Adrenal gland (tissue), 12 donors: ENCODE data around the gene MACROD2. TPM values are rescaled to one million over a fixed set of nuclear protein-coding genes. Genes with fewer than 3 reads are reported as not detected.

ENCODE experiments used
- DNase-seq, 7 donors: peaks; one replicate each; pipeline ENCODE4 v3.0.0-alpha.2; 2019 to 2020
- H3K27ac ChIP-seq, 5 donors: fragments of 200-600 bp; sonication (generic) in 4 of 5; 1 replicate in 3 of 5; 2 replicates in 2 of 5; pipeline versions ENCODE4 v1.5.1 to v1.8.0; 2016 to 2020; ENCODE audit warnings: mild to moderate bottlenecking in 1 of 5
- H3K27me3 ChIP-seq: fragments of 200-600 bp; 2 replicates; pipeline ENCODE4 v1.8.0; 2021
- H3K36me3 ChIP-seq, 2 donors: fragments of 200-600 bp; replicated peaks in 1 of 2; 1 replicate in 1 of 2; 2 replicates in 1 of 2; pipeline versions ENCODE4 v1.5.1 to v1.8.0; 2018 to 2022
- H3K4me1 ChIP-seq, 2 donors: fragments of 200-600 bp; replicated peaks in 1 of 2; 1 replicate in 1 of 2; 2 replicates in 1 of 2; pipeline versions ENCODE4 v1.5.1 to v1.8.0; 2018 to 2021
- H3K4me3 ChIP-seq, 4 donors: fragments of 200-600 bp; sonication (generic) in 3 of 4; one replicate each; pipeline ENCODE4 v1.5.1; 2016 to 2018
- H3K9me3 ChIP-seq, 3 donors: fragments of 200-600 bp; sonication (generic) in 1 of 3; replicated peaks in 1 of 3; 1 replicate in 2 of 3; 2 replicates in 1 of 3; pipeline versions ENCODE4 v1.5.1 to v1.8.0; 2016 to 2021
- CTCF ChIP-seq, 6 experiments: fragments of 450-650 bp in 4 of 6; fragments of 200-600 bp in 2 of 6; sonication (generic) in 1 of 6; IDR thresholded peaks; 1 replicate in 5 of 6; 2 replicates in 1 of 6; pipeline versions ENCODE4 v1.5.1 to v1.8.0; 2016 to 2021; ENCODE audit warnings: antibody characterized with exemption in 6 of 6, mild to moderate bottlenecking in 2 of 6, moderate library complexity in 1 of 6
- POLR2A ChIP-seq, 2 donors: fragments of 450-650 bp; IDR thresholded peaks; one replicate each; pipeline ENCODE4 v1.6.1; 2017; ENCODE audit warnings: antibody characterized with exemption in 2 of 2, mild to moderate bottlenecking in 2 of 2, moderate library complexity in 1 of 2
- WGBS, 4 donors: extraction: QIAGEN DNeasy Blood & Tissue Kit in 2 of 4; methylation state at CpG; one replicate each; pipeline versions ENCODE4 v1.1.5 to v1.1.7; 2013 to 2017; 5-methylcytosine and 5-hydroxymethylcytosine counted together
- intact Hi-C, 2 donors: fragments of 100-400 bp; cut with DNase I; formaldehyde crosslinking; loops; one replicate each; pipeline versions ENCODE4 v1.14.1 to v1.15.0; 2022 to 2023
- polyA plus RNA-seq, 3 donors: library from polyadenylated mRNA; stranded (reverse); fragments of 200-250 nt in 2 of 3; fragments of 350-450 nt in 1 of 3; fragmentation: Illumina TruSeq in 1 of 3; extraction: RNeasy Lipid Tissue Mini Kit (QIAGEN cat#74804) in 1 of 3; gene quantifications; one replicate each; pipeline ENCODE4 v1.2.3, GENCODE V29; 2013 to 2014
- total RNA-seq, 9 donors: library from RNA; depleted of rRNA in 4 of 9; stranded (reverse); fragments of >200 nt in 4 of 9; fragments of 120-200 nt in 1 of 9; fragmentation: NEBNext Ultra II Directional in 1 of 9; extraction: Animal tissue kit (Norgen Biotek cat#: 25700) in 1 of 9; gene quantifications; one replicate each; pipeline versions ENCODE4 v1.1.0 to v1.2.4, GENCODE V29; 2013 to 2023
- donor health status: healthy with polysubstance abuse.
- donor health status: Bipolar disorder and iron deficiency.
- donor health status: DM: yes; HTN: yes; CAD: no.
- donor health status: DM: no; HTN: no; CAD: no.
- donor health status: DM: no; HTN: no; CAD: no.
- donor health status: DM: yes; HTN: yes; CAD: no.

Gene MACROD2
- total and polyA plus RNA-seq, 12 donors, result 1.1 to 21.2 (median 6.4) TPM

GRCh38 chr20:15619341-15619740 lies 1624.0 kb downstream of the MACROD2 start:
- TF ChIP-seq POLR2A (IDR thresholded peaks at IDR 0.05) (no peak), CTCF (IDR thresholded peaks at IDR 0.05) (no peak)
- Histone ChIP-seq H3K4me1 (no peaks in the 10 kb centered on the region), H3K27ac (no peak overlapping the region), H3K27me3 (no peaks in the 10 kb centered on the region), H3K9me3 (no peaks in the 10 kb centered on the region), H3K4me3 (no peak overlapping the region), H3K36me3 (no peaks in the 10 kb centered on the region)
- DNase-seq, result no peak
- WGBS, 4 donors, result 91 to 93% (median 91%) methylated on average over 3 to 4 of the region's 4 CpGs
- intact Hi-C loops, result no loop called here

- Histone ChIP-seq H3K36me3 (no peaks in the 10 kb centered on the region), H3K4me3 (no peak overlapping the region), H3K27ac (no peak overlapping the region), H3K27me3 (no peaks in the 10 kb centered on the region), H3K4me1 (no peaks in the 10 kb centered on the region), H3K9me3 (no peaks in the 10 kb centered on the region)
- 80 to 90% (median 82%) methylated on average over 6 of the region's 6 CpGs for WGBS, 4 donors
- no peak for DNase-seq
- TF ChIP-seq CTCF (IDR thresholded peaks at IDR 0.05) (no peak), POLR2A (IDR thresholded peaks at IDR 0.05) (no peak)
- intact Hi-C loops, result no loop called here
Measured at GRCh38 chr20:15619816-15620215, 1624.5 kb downstream of the MACROD2 start.

GRCh38 chr20:15622368-15622767 lies 1627.1 kb downstream of the MACROD2 start:
- TF ChIP-seq CTCF (IDR thresholded peaks at IDR 0.05) (no peak), POLR2A (IDR thresholded peaks at IDR 0.05) (no peak)
- H3K36me3 ChIP-seq, result no peaks in the 10 kb centered on the region
- 81 to 91% (median 90%) methylated on average over 6 of the region's 6 CpGs for WGBS, 4 donors
- no peaks in the 10 kb centered on the region for H3K9me3 ChIP-seq
- intact Hi-C loops, result no loop called here
- DNase-seq, result no peak
- H3K4me3 ChIP-seq, result no peak overlapping the region
- no peaks in the 10 kb centered on the region for H3K27me3 ChIP-seq
- no peak overlapping the region for H3K27ac ChIP-seq
- no peaks in the 10 kb centered on the region for H3K4me1 ChIP-seq

GRCh38 chr20:15623215-15623614 lies 1627.9 kb downstream of the MACROD2 start:
- Histone ChIP-seq H3K4me1 (no peaks in the 10 kb centered on the region), H3K4me3 (no peak overlapping the region), H3K27me3 (no peaks in the 10 kb centered on the region), H3K36me3 (no peaks in the 10 kb centered on the region), H3K27ac (no peak overlapping the region), H3K9me3 (no peaks in the 10 kb centered on the region)
- DNase-seq, result no peak
- no peak for TF ChIP-seq POLR2A (IDR thresholded peaks at IDR 0.05)
- WGBS, 4 donors, result 80 to 94% (median 90%) methylated on average over 2 of the region's 2 CpGs
- intact Hi-C loops, result no loop called here

GRCh38 chr20:15625981-15626380 lies 1630.7 kb downstream of the MACROD2 start:
- TF ChIP-seq POLR2A (IDR thresholded peaks at IDR 0.05), result no peak
- no peak for TF ChIP-seq CTCF (IDR thresholded peaks at IDR 0.05)
- Histone ChIP-seq H3K4me3 (no peak overlapping the region), H3K9me3 (no peaks in the 10 kb centered on the region), H3K4me1 (no peaks in the 10 kb centered on the region), H3K27ac (no peak overlapping the region), H3K36me3 (no peaks in the 10 kb centered on the region), H3K27me3 (no peaks in the 10 kb centered on the region)
- WGBS, 4 donors, result 82 to 88% (median 84%) methylated on average over 2 of the region's 2 CpGs
- DNase-seq, result no peak
- intact Hi-C loops, result no loop called here
